T-helper 1 cell treated with Interleukin-12 subunit alpha and Interleukin-12 subunit beta and Interleukin-4 antibody, amounts not matched to agents 30 μg/mL and 1 μg/mL, for 36 hours (primary cell): ENCODE results near the gene CRHR1.

Experiments used
- H3K27ac Mint-ChIP-seq: one replicate; pipeline ENCODE4 v1.8.0; 2021; ENCODE audit warnings: mild to moderate bottlenecking, mixed read lengths
- H3K27me3 Mint-ChIP-seq: one replicate; pipeline ENCODE4 v1.8.0; 2021; ENCODE audit warnings: low read depth, mixed read lengths
- H3K36me3 Mint-ChIP-seq: one replicate; pipeline ENCODE4 v1.8.0; 2021; ENCODE audit warnings: low read depth, mixed read lengths
- H3K4me1 Mint-ChIP-seq: one replicate; pipeline ENCODE4 v1.8.0; 2021; ENCODE audit warnings: low read depth, mixed read lengths
- H3K4me3 Mint-ChIP-seq: one replicate; pipeline ENCODE4 v1.8.0; 2021; ENCODE audit warnings: mild to moderate bottlenecking, moderate library complexity, mixed read lengths
- H3K9me3 Mint-ChIP-seq: one replicate; pipeline ENCODE4 v1.8.0; 2021; ENCODE audit warnings: mixed read lengths

The CRHR1 gene

GRCh38 chr17:45883063-45883462 lies 98.9 kb downstream of the CRHR1 start:
- Mint-ChIP-seq H3K36me3 (no peaks in the 10 kb centered on the region), H3K9me3 (peaks cover 8% of the 10 kb centered on the region), H3K4me3 (no peak overlapping the region), H3K27me3 (peaks cover 15% of the 10 kb centered on the region), H3K4me1 (peaks cover 7% of the 10 kb centered on the region), H3K27ac (no peak overlapping the region)
